WTC11 (cell line): Measurements from ENCODE around the gene SAMD10. TPM values are rescaled to one million over a fixed set of nuclear protein-coding genes. Genes with fewer than 3 reads are reported as not detected.

ENCODE experiments used
- ATAC-seq: fragments of 200-7000 bp; cut with Tn5 transposase; 2 replicates; pipeline ENCODE4 v1.10.0; 2021; ENCODE audit warnings: mild to moderate bottlenecking, moderate library complexity
- CTCF ChIA-PET: fragments of 300-600 bp; sonication (Branson Sonifier 250); formaldehyde crosslinking; loops from one replicate; lab custom pipeline; 2021; ENCODE audit warnings: antibody characterized with exemption; lab: Charles Lee
- POLR2A ChIA-PET: fragments of 350-600 bp; sonication (Branson Sonifier 250); formaldehyde crosslinking; loops from one replicate; lab custom pipeline; 2021; ENCODE audit warnings: antibody characterized with exemption; lab: Charles Lee
- DNase-seq: peaks from one replicate; pipeline ENCODE4 v3.0.0; 2021; ENCODE audit warnings: low spot score
- H3K27ac Mint-ChIP-seq: 2 replicates; pipeline ENCODE4 v1.8.0; 2021; ENCODE audit warnings: mixed read lengths
- H3K27me3 Mint-ChIP-seq: 2 replicates; pipeline ENCODE4 v1.8.0; 2021; ENCODE audit warnings: low read depth, mild to moderate bottlenecking, moderate library complexity, mixed read lengths
- H3K36me3 Mint-ChIP-seq: 2 replicates; pipeline ENCODE4 v1.8.0; 2021; ENCODE audit warnings: mixed read lengths
- H3K4me1 Mint-ChIP-seq: 2 replicates; pipeline ENCODE4 v1.8.0; 2022; ENCODE audit warnings: mixed read lengths
- H3K4me3 Mint-ChIP-seq: 2 replicates; pipeline ENCODE4 v1.8.0; 2021; ENCODE audit warnings: mild to moderate bottlenecking, moderate library complexity, mixed read lengths
- H3K9me3 Mint-ChIP-seq: 2 replicates; pipeline ENCODE4 v1.8.0; 2021; ENCODE audit warnings: mixed read lengths
- AFF4 ChIP-seq: sonication (generic); formaldehyde crosslinking; IDR thresholded peaks from 2 replicates; pipeline ENCODE4 v1.8.1; 2023; ENCODE audit warnings: mild to moderate bottlenecking, missing genetic modification reagents, borderline replicate concordance
- ATF2 ChIP-seq: sonication (generic); formaldehyde crosslinking; IDR thresholded peaks from 2 replicates; pipeline ENCODE4 v1.8.1; 2022; ENCODE audit warnings: low read depth, missing genetic modification reagents, borderline replicate concordance
- E2F1 ChIP-seq: sonication (generic); formaldehyde crosslinking; IDR thresholded peaks from 2 replicates; pipeline ENCODE4 v1.8.0; 2022; ENCODE audit warnings: mild to moderate bottlenecking, missing genetic modification reagents
- ERG ChIP-seq: fragments of 250-450 bp; sonication (Bioruptor Pico); IDR thresholded peaks from 2 replicates; pipeline ENCODE4 v1.8.0; 2021; ENCODE audit warnings: mild to moderate bottlenecking
- FOXJ3 ChIP-seq: sonication (generic); formaldehyde crosslinking; IDR thresholded peaks from 2 replicates; pipeline ENCODE4 v1.9.0; 2021; ENCODE audit warnings: missing genetic modification reagents, mild to moderate bottlenecking, borderline replicate concordance
- HMGA2 ChIP-seq: fragments of 250-450 bp; sonication (Bioruptor Pico); IDR thresholded peaks from 2 replicates; pipeline ENCODE4 v1.4.0; 2021; ENCODE audit warnings: mild to moderate bottlenecking, moderate library complexity
- KAT7 ChIP-seq: sonication (generic); formaldehyde crosslinking; IDR thresholded peaks from 2 replicates; pipeline ENCODE4 v1.8.1; 2023; ENCODE audit warnings: missing genetic modification reagents, mild to moderate bottlenecking, borderline replicate concordance
- MLX ChIP-seq: sonication (generic); formaldehyde crosslinking; IDR thresholded peaks from 2 replicates; pipeline ENCODE4 v1.8.1; 2023; ENCODE audit warnings: mild to moderate bottlenecking, missing genetic modification reagents, moderate library complexity
- MYBL2 ChIP-seq: sonication (generic); formaldehyde crosslinking; IDR thresholded peaks from 2 replicates; pipeline ENCODE4 v1.8.1; 2023; ENCODE audit warnings: mild to moderate bottlenecking, moderate library complexity, missing genetic modification reagents
- NFYB ChIP-seq: sonication (generic); formaldehyde crosslinking; conservative IDR thresholded peaks from 2 replicates; pipeline ENCODE4 v1.8.0; 2022; ENCODE audit warnings: low read depth, missing genetic modification reagents
- NR2C2 ChIP-seq: sonication (generic); formaldehyde crosslinking; IDR thresholded peaks from 2 replicates; pipeline ENCODE4 v1.8.0; 2022; ENCODE audit warnings: mild to moderate bottlenecking, missing genetic modification reagents
- PRDM15 ChIP-seq: sonication (generic); formaldehyde crosslinking; IDR thresholded peaks from 2 replicates; pipeline ENCODE4 v1.8.0; 2022; ENCODE audit warnings: missing genetic modification reagents
- PRRX2 ChIP-seq: fragments of 250-450 bp; sonication (Bioruptor Pico); IDR thresholded peaks from 2 replicates; pipeline ENCODE4 v1.8.0; 2021; ENCODE audit warnings: mild to moderate bottlenecking
- TCF7 ChIP-seq: sonication (generic); formaldehyde crosslinking; IDR thresholded peaks from 2 replicates; pipeline ENCODE4 v1.8.0; 2022; ENCODE audit warnings: mild to moderate bottlenecking, low read depth, missing genetic modification reagents, moderate library complexity
- ZNF281 ChIP-seq: sonication (generic); formaldehyde crosslinking; IDR thresholded peaks from 2 replicates; pipeline ENCODE4 v1.8.0; 2023; ENCODE audit warnings: mild to moderate bottlenecking, missing genetic modification reagents
- ZNF317 ChIP-seq: sonication (generic); formaldehyde crosslinking; IDR thresholded peaks from 2 replicates; pipeline ENCODE4 v1.8.1; 2023; ENCODE audit warnings: low read depth, mild to moderate bottlenecking, moderate library complexity, missing genetic modification reagents, borderline replicate concordance
- ZNF416 ChIP-seq: fragments of 250-450 bp; sonication (Bioruptor Pico); IDR thresholded peaks from 2 replicates; pipeline ENCODE4 v1.9.0; 2021; ENCODE audit warnings: mild to moderate bottlenecking, inconsistent platforms
- ZNF423 ChIP-seq: fragments of 250-450 bp; sonication (Bioruptor Pico); IDR thresholded peaks from 2 replicates; pipeline ENCODE4 v2.1.2; 2022; ENCODE audit warnings: mild to moderate bottlenecking, moderate library complexity
- ZNF671 ChIP-seq: fragments of 250-450 bp; sonication (Bioruptor Pico); IDR thresholded peaks from 2 replicates; pipeline ENCODE4 v1.8.0; 2021; ENCODE audit warnings: mild to moderate bottlenecking
- total RNA-seq: library from RNA; stranded (reverse); gene quantifications from 3 replicates; pipeline ENCODE4 v1.2.3, GENCODE V29; 2021

SAMD10 gene
- total RNA-seq, 1 experiment from 2014 or later: 6.2 TPM

- TF ChIP-seq PRRX2: no peak
- no peak for TF ChIP-seq FOXJ3 (CRISPR knock-in tag)
These were observed 21.6 kb downstream of the SAMD10 start (continued) for GRCh38 chr20:63957690-63958441.

GRCh38 chr20:63957004-63957689, 22.3 kb downstream of the SAMD10 start:
- ChIA-PET POLR2A (interaction anchor here (0.6 to 1.5 kb wide), 6 partner anchors 15 to 1340 kb away, joined by 3 to 4 read pairs (median 3); partner anchors contain the start of genes SAMD10 and TPD52L2), CTCF (interaction anchor here (0.8 to 5.0 kb wide), 7 partner anchors 15 to 182 kb away, joined by 4 to 54 read pairs (median 6); partner anchors contain the start of genes LKAAEAR1, PRPF6 and SAMD10)
- Mint-ChIP-seq H3K4me1 (peaks cover 20% of the 10 kb centered on the region), H3K36me3 (peaks cover 9% of the 10 kb centered on the region), H3K4me3 (peak overlapping the region; percentile 76), H3K27ac (no peak overlapping the region; the same call in 1 of the 2 replicates), H3K9me3 (no peaks in the 10 kb centered on the region), H3K27me3 (no peaks in the 10 kb centered on the region)
- ATAC-seq (peak; percentile 71), DNase-seq (peak; percentile 78)
- no peak for TF ChIP-seq ERG (CRISPR knock-in tag)
- TF ChIP-seq KAT7: no peak
- no peak for TF ChIP-seq ZNF281 (CRISPR knock-in tag)
- TF ChIP-seq E2F1 (CRISPR knock-in tag): no peak
- TF ChIP-seq NR2C2 (CRISPR knock-in tag): no peak
- no peak for TF ChIP-seq MLX (CRISPR knock-in tag)
- TF ChIP-seq TCF7: no peak
- no peak for TF ChIP-seq ZNF671
- no peak for TF ChIP-seq ATF2
- TF ChIP-seq PRDM15 (CRISPR knock-in tag): no peak
- no peak for TF ChIP-seq ZNF416 (CRISPR knock-in tag)
- no peak for TF ChIP-seq NFYB (CRISPR knock-in tag)
- no peak; the same call in 1 of the 2 replicates for TF ChIP-seq AFF4 (CRISPR knock-in tag)
- no peak for TF ChIP-seq HMGA2 (CRISPR knock-in tag)
- no peak for TF ChIP-seq MYBL2
- TF ChIP-seq ZNF423 (CRISPR knock-in tag): peak; percentile 60
- TF ChIP-seq ZNF317 (CRISPR knock-in tag): no peak
